Testis (tissue), 2 donors: ENCODE measurements around the gene FAM78A.

Experiments used
- POLR2A ChIP-seq: fragments of 450-650 bp; IDR thresholded peaks from one replicate; pipeline ENCODE4 v1.6.1; 2017; ENCODE audit warnings: antibody characterized with exemption, mild to moderate bottlenecking, moderate library complexity
- TF ChIP-seq, protein P1 (sequence below), 3 experiments: fragments of 450-650 bp in 2 of 3; fragments of 200-600 bp in 1 of 3; sonication (generic) in 1 of 3; IDR thresholded peaks; one replicate each; pipeline ENCODE4 v1.5.1; 2016 to 2019; ENCODE audit warnings: antibody characterized with exemption in 3 of 3, mild to moderate bottlenecking in 2 of 3, moderate library complexity in 1 of 3

DNA sequence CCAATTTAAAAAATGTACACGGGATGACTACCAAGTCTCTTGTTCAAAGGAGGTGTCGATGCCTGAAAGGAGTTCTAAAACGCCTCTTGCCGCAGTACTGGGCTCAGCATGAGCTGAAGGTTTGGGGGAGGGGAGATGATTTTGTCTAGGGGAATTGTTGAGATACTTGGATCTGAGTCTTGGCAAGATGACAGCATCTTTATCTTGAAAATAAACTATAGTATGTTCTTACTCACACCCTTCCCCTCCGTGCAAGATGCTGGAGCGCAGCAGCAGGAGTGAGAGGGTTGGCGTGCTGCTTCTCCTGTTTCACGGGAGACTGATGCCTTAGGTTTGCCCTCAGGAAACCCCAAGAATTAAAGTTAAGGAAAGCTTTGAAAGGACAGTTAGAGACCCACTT lies 47.3 kb downstream of the FAM78A start:
- TF ChIP-seq, protein P1, sequence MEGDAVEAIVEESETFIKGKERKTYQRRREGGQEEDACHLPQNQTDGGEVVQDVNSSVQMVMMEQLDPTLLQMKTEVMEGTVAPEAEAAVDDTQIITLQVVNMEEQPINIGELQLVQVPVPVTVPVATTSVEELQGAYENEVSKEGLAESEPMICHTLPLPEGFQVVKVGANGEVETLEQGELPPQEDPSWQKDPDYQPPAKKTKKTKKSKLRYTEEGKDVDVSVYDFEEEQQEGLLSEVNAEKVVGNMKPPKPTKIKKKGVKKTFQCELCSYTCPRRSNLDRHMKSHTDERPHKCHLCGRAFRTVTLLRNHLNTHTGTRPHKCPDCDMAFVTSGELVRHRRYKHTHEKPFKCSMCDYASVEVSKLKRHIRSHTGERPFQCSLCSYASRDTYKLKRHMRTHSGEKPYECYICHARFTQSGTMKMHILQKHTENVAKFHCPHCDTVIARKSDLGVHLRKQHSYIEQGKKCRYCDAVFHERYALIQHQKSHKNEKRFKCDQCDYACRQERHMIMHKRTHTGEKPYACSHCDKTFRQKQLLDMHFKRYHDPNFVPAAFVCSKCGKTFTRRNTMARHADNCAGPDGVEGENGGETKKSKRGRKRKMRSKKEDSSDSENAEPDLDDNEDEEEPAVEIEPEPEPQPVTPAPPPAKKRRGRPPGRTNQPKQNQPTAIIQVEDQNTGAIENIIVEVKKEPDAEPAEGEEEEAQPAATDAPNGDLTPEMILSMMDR (IDR thresholded peaks at IDR 0.05) = no peak
- no peak for TF ChIP-seq POLR2A
